HEK293 (cell line): ENCODE measurements around the gene TMEM121B.

Experiments
- CTCF ChIA-PET: fragments of 350-600 bp; formaldehyde crosslinking; extraction: SDS; loops from one replicate; lab custom pipeline; 2021; ENCODE audit warnings: antibody characterized with exemption; lab: Yijun Ruan, JAX
- POLR2A ChIA-PET: fragments of 300-600 bp; formaldehyde crosslinking; extraction: SDS; loops from one replicate; lab custom pipeline; 2020; ENCODE audit warnings: antibody characterized with exemption, inconsistent platforms; lab: Yijun Ruan, JAX
- H3K27ac ChIP-seq: fragments of 200-500 bp; sonication (Bioruptor generic); 2 replicates; pipeline ENCODE4 v1.5.1; 2014; ENCODE audit warnings: low read depth, low read length, control low read depth, inconsistent platforms; ENCODE audit errors: extremely low read depth
- H3K36me3 ChIP-seq, 2 experiments: fragments of 200-500 bp in 1 of 2; sonication (Bioruptor generic) in 1 of 2; 1 replicate in 1 of 2; 2 replicates in 1 of 2; pipeline ENCODE4 v1.5.1; 2014 to 2017; ENCODE audit warnings: inconsistent platforms in 2 of 2, low read length in 2 of 2; ENCODE audit not compliant: control insufficient read depth in 2 of 2, insufficient read depth in 1 of 2
- H3K4me1 ChIP-seq: fragments of 200-500 bp; sonication (Bioruptor generic); 2 replicates; pipeline ENCODE4 v1.5.1; 2014; ENCODE audit warnings: mild to moderate bottlenecking, low read length, inconsistent platforms; ENCODE audit not compliant: control insufficient read depth, insufficient read depth
- H3K4me3 ChIP-seq: 2 replicates; pipeline ENCODE4 v1.5.1; 2011; ENCODE audit warnings: low read depth, mild to moderate bottlenecking, control low read depth, low read length, moderate library complexity
- H3K9me3 ChIP-seq: fragments of 200-500 bp; sonication (Bioruptor generic); 2 replicates; pipeline ENCODE4 v1.5.1; 2014; ENCODE audit warnings: low read depth, low read length, inconsistent platforms; ENCODE audit not compliant: control insufficient read depth, insufficient read depth
- ATF2 ChIP-seq: fragments of 450-650 bp; formaldehyde crosslinking; IDR thresholded peaks from 2 replicates; pipeline ENCODE4 v1.5.1; 2016; ENCODE audit warnings: missing biosample characterization, missing genetic modification characterization, low read depth
- BCL6B ChIP-seq: fragments of 450-650 bp; formaldehyde crosslinking; IDR thresholded peaks from 2 replicates; pipeline ENCODE4 v1.5.1; 2017; ENCODE audit warnings: missing biosample characterization, missing genetic modification characterization
- EGR2 ChIP-seq: fragments of 450-650 bp; formaldehyde crosslinking; IDR thresholded peaks from 2 replicates; pipeline ENCODE4 v1.5.1; 2016; ENCODE audit warnings: low read depth, missing biosample characterization, missing genetic modification characterization
- GLIS1 ChIP-seq: fragments of 450-650 bp; formaldehyde crosslinking; IDR thresholded peaks from 2 replicates; pipeline ENCODE4 v1.5.1; 2016; ENCODE audit warnings: missing biosample characterization, missing genetic modification characterization
- KLF8 ChIP-seq: fragments of 450-650 bp; formaldehyde crosslinking; IDR thresholded peaks from 2 replicates; pipeline ENCODE4 v1.5.1; 2016; ENCODE audit warnings: missing biosample characterization, missing genetic modification characterization
- ZBTB10 ChIP-seq: fragments of 450-650 bp; formaldehyde crosslinking; IDR thresholded peaks from 2 replicates; pipeline ENCODE4 v1.5.1; 2016; ENCODE audit warnings: missing biosample characterization, missing genetic modification characterization
- ZBTB20 ChIP-seq: fragments of 450-650 bp; formaldehyde crosslinking; IDR thresholded peaks from 2 replicates; pipeline ENCODE4 v1.5.1; 2016; ENCODE audit warnings: missing biosample characterization, missing genetic modification characterization
- ZFP3 ChIP-seq: fragments of 450-650 bp; formaldehyde crosslinking; IDR thresholded peaks from 2 replicates; pipeline ENCODE4 v1.5.1; 2016; ENCODE audit warnings: low read depth, missing biosample characterization, missing genetic modification characterization
- ZNF148 ChIP-seq: fragments of 450-650 bp; formaldehyde crosslinking; IDR thresholded peaks from 2 replicates; pipeline ENCODE4 v1.5.0; 2017; ENCODE audit warnings: missing biosample characterization, missing genetic modification characterization, borderline replicate concordance
- ZNF292 ChIP-seq: fragments of 450-650 bp; formaldehyde crosslinking; IDR thresholded peaks from 2 replicates; pipeline ENCODE4 v1.5.1; 2016; ENCODE audit warnings: low read depth, missing biosample characterization, missing genetic modification characterization, borderline replicate concordance
- ZNF350 ChIP-seq: fragments of 450-650 bp; formaldehyde crosslinking; IDR thresholded peaks from 2 replicates; pipeline ENCODE4 v1.5.0; 2017; ENCODE audit warnings: missing biosample characterization, mild to moderate bottlenecking, missing genetic modification characterization
- ZNF354C ChIP-seq: fragments of 450-650 bp; formaldehyde crosslinking; IDR thresholded peaks from 2 replicates; pipeline ENCODE4 v1.5.1; 2016; ENCODE audit warnings: missing biosample characterization, missing genetic modification characterization, low read depth, borderline replicate concordance
- ZNF366 ChIP-seq: fragments of 450-650 bp; formaldehyde crosslinking; conservative IDR thresholded peaks from 2 replicates; pipeline ENCODE4 v1.5.1; 2016; ENCODE audit warnings: missing biosample characterization, missing genetic modification characterization
- ZNF449 ChIP-seq: fragments of 450-650 bp; formaldehyde crosslinking; IDR thresholded peaks from 2 replicates; pipeline ENCODE4 v1.5.1; 2017; ENCODE audit warnings: missing biosample characterization, mild to moderate bottlenecking, missing genetic modification characterization, moderate library complexity
- ZNF621 ChIP-seq: fragments of 450-650 bp; formaldehyde crosslinking; IDR thresholded peaks from 2 replicates; pipeline ENCODE4 v1.5.1; 2017; ENCODE audit warnings: missing biosample characterization, missing genetic modification characterization
- ZNF768 ChIP-seq: fragments of 450-650 bp; formaldehyde crosslinking; IDR thresholded peaks from 2 replicates; pipeline ENCODE4 v1.5.1; 2018; ENCODE audit warnings: missing biosample characterization, mild to moderate bottlenecking, missing genetic modification characterization
- ZNF792 ChIP-seq: fragments of 450-650 bp; formaldehyde crosslinking; IDR thresholded peaks from 2 replicates; pipeline ENCODE4 v1.5.1; 2016; ENCODE audit warnings: missing biosample characterization, missing genetic modification characterization
- ZNF837 ChIP-seq: fragments of 450-650 bp; formaldehyde crosslinking; IDR thresholded peaks from 2 replicates; pipeline ENCODE4 v1.5.1; 2016; ENCODE audit warnings: missing biosample characterization, missing genetic modification characterization

TMEM121B gene

GRCh38 chr22:17083811-17084441, 37.2 kb downstream of the TMEM121B start:
- TF ChIP-seq KLF8 (no peak), EGR2 (no peak), ZNF354C (tag by site-specific recombination) (no peak), ZNF350 (tag by site-specific recombination) (no peak), ZNF621 (tag by site-specific recombination) (no peak), ZNF292 (tag by site-specific recombination) (no peak)
- POLR2A ChIA-PET, result interaction anchor here (0.5 kb wide), 1 partner anchor 13 kb away, joined by 4 read pairs; no protein-coding TSS in a partner anchor
- Histone ChIP-seq H3K27ac (no peak overlapping the region; the same call in 1 of the 2 replicates), H3K36me3 (no peaks in the 10 kb centered on the region), H3K4me1 (no peaks in the 10 kb centered on the region; the same call in 1 of the 2 replicates), H3K9me3 (no peaks in the 10 kb centered on the region), H3K4me3 (no peak overlapping the region; the same call in 1 of the 2 replicates)
- CTCF ChIA-PET, result interaction anchor here (0.7 kb wide), 1 partner anchor 79 kb away, joined by 5 read pairs; no protein-coding TSS in a partner anchor

GRCh38 chr22:17083255-17083654, 37.9 kb downstream of the TMEM121B start:
- CTCF ChIA-PET, result interaction anchor here (1.0 kb wide), 1 partner anchor 108 kb away, joined by 4 read pairs; no protein-coding TSS in a partner anchor
- no peak overlapping the region for H3K27ac ChIP-seq
- H3K4me3 ChIP-seq, result no peak overlapping the region
- no peaks in the 10 kb centered on the region for H3K36me3 ChIP-seq
- POLR2A ChIA-PET, result no interaction called here
- no peak for TF ChIP-seq ZNF792 (tag by site-specific recombination)
- TF ChIP-seq ZNF148 (tag by site-specific recombination), result no peak
- TF ChIP-seq ZNF768 (tag by site-specific recombination), result no peak
- no peak for TF ChIP-seq ATF2
- no peak for TF ChIP-seq BCL6B (tag by site-specific recombination)
- H3K9me3 ChIP-seq, result no peaks in the 10 kb centered on the region
- no peaks in the 10 kb centered on the region; the same call in 1 of the 2 replicates for H3K4me1 ChIP-seq

GRCh38 chr22:17079572-17079971, 41.6 kb downstream of the TMEM121B start:
- ChIA-PET POLR2A (no interaction called here), CTCF (interaction anchor here (0.7 to 1.4 kb wide), 4 partner anchors 66 to 422 kb away, joined by 3 to 11 read pairs (median 4); no protein-coding TSS in a partner anchor)
- Histone ChIP-seq H3K9me3 (no peaks in the 10 kb centered on the region), H3K36me3 (no peaks in the 10 kb centered on the region), H3K27ac (no peak overlapping the region), H3K4me3 (no peak overlapping the region), H3K4me1 (no peaks in the 10 kb centered on the region)
- no peak for TF ChIP-seq ZNF148 (tag by site-specific recombination)
- TF ChIP-seq ZBTB10 (tag by site-specific recombination), result no peak
- no peak for TF ChIP-seq GLIS1 (tag by site-specific recombination)
- no peak for TF ChIP-seq ZNF366 (tag by site-specific recombination)
- no peak for TF ChIP-seq ZBTB20 (tag by site-specific recombination)
- no peak for TF ChIP-seq ZNF449 (tag by site-specific recombination)
- TF ChIP-seq ZNF837, result no peak
- no peak for TF ChIP-seq ZFP3 (tag by site-specific recombination)
